Effector memory CD4-positive, alpha-beta T cell (primary cell): Measurements from ENCODE around the gene ETV7.

Source experiments
- DNase-seq, 3 donors: peaks; one replicate each; pipeline ENCODE4 v3.0.0-alpha.2; 2020
- H3K27ac ChIP-seq: 2 replicates; pipeline ENCODE4 v1.7.0; 2013; ENCODE audit warnings: mild to moderate bottlenecking, low read length, moderate library complexity; ENCODE audit not compliant: insufficient read depth, poor library complexity, severe bottlenecking
- H3K27me3 ChIP-seq: replicated peaks from 2 replicates; pipeline ENCODE4 v1.7.0; 2013; ENCODE audit warnings: mild to moderate bottlenecking, low read length; ENCODE audit not compliant: insufficient read depth, control insufficient read depth, poor library complexity, severe bottlenecking
- H3K36me3 ChIP-seq: 2 replicates; pipeline ENCODE4 v1.7.0; 2013; ENCODE audit warnings: mild to moderate bottlenecking, low read length, moderate library complexity; ENCODE audit not compliant: control insufficient read depth, insufficient read depth
- H3K4me1 ChIP-seq: 2 replicates; pipeline ENCODE4 v1.7.0; 2013; ENCODE audit warnings: low read length, mild to moderate bottlenecking; ENCODE audit not compliant: control insufficient read depth, insufficient read depth, poor library complexity, severe bottlenecking
- H3K4me3 ChIP-seq: 2 replicates; pipeline ENCODE4 v1.7.0; 2013; ENCODE audit warnings: low read length, low read depth, mild to moderate bottlenecking; ENCODE audit not compliant: insufficient read depth, poor library complexity, severe bottlenecking
- H3K9me3 ChIP-seq: 2 replicates; pipeline ENCODE4 v1.7.0; 2013; ENCODE audit warnings: mild to moderate bottlenecking, low read length, moderate library complexity; ENCODE audit not compliant: control insufficient read depth

Gene ETV7

GRCh38 chr6:36384095-36384494 lies 3.4 kb downstream of the ETV7 start:
- Histone ChIP-seq H3K27ac (no peak overlapping the region), H3K36me3 (no peaks in the 10 kb centered on the region), H3K4me1 (peaks cover 10% of the 10 kb centered on the region), H3K9me3 (no peaks in the 10 kb centered on the region), H3K4me3 (no peak overlapping the region), H3K27me3 (peaks cover 6% of the 10 kb centered on the region)
- DNase-seq: no peak

GRCh38 chr6:36383606-36384005 lies 3.9 kb downstream of the ETV7 start:
- H3K9me3 ChIP-seq: no peaks in the 10 kb centered on the region
- H3K27ac ChIP-seq: no peak overlapping the region
- peaks cover 10% of the 10 kb centered on the region for H3K4me1 ChIP-seq
- no peak for DNase-seq
- no peaks in the 10 kb centered on the region for H3K36me3 ChIP-seq
- peaks cover 6% of the 10 kb centered on the region for H3K27me3 ChIP-seq
- no peak overlapping the region for H3K4me3 ChIP-seq

- H3K4me3 ChIP-seq: no peak overlapping the region
- H3K27ac ChIP-seq: no peak overlapping the region
- H3K9me3 ChIP-seq: no peaks in the 10 kb centered on the region
- peaks cover 6% of the 10 kb centered on the region for H3K4me1 ChIP-seq
- H3K36me3 ChIP-seq: no peaks in the 10 kb centered on the region
- DNase-seq: no peak
- H3K27me3 ChIP-seq: peaks cover 6% of the 10 kb centered on the region
These were observed 4.5 kb downstream of the ETV7 start for GRCh38 chr6:36382976-36383375.

GRCh38 chr6:36381502-36382389 lies 5.7 kb downstream of the ETV7 start:
- no peaks in the 10 kb centered on the region for H3K27me3 ChIP-seq
- no peak overlapping the region for H3K27ac ChIP-seq
- DNase-seq: no peak
- H3K4me3 ChIP-seq: no peak overlapping the region
- H3K4me1 ChIP-seq: peaks cover 4% of the 10 kb centered on the region
- no peaks in the 10 kb centered on the region for H3K36me3 ChIP-seq
- no peaks in the 10 kb centered on the region for H3K9me3 ChIP-seq

GRCh38 chr6:36380166-36380565 lies 7.3 kb downstream of the ETV7 start:
- H3K9me3 ChIP-seq: no peaks in the 10 kb centered on the region
- H3K36me3 ChIP-seq: no peaks in the 10 kb centered on the region
- no peaks in the 10 kb centered on the region for H3K4me1 ChIP-seq
- no peak for DNase-seq
- H3K27me3 ChIP-seq: no peaks in the 10 kb centered on the region
- no peak overlapping the region for H3K27ac ChIP-seq
- H3K4me3 ChIP-seq: no peak overlapping the region

- no peak for DNase-seq
- H3K4me1 ChIP-seq: no peaks in the 10 kb centered on the region
- H3K4me3 ChIP-seq: no peak overlapping the region
- no peaks in the 10 kb centered on the region for H3K27me3 ChIP-seq
- H3K9me3 ChIP-seq: no peaks in the 10 kb centered on the region
- no peak overlapping the region for H3K27ac ChIP-seq
- no peaks in the 10 kb centered on the region for H3K36me3 ChIP-seq
These were observed 8.5 kb downstream of the ETV7 start for GRCh38 chr6:36378936-36379335.

GRCh38 chr6:36378243-36378920 lies 9.1 kb downstream of the ETV7 start:
- Histone ChIP-seq H3K27ac (no peak overlapping the region), H3K4me3 (no peak overlapping the region), H3K36me3 (no peaks in the 10 kb centered on the region), H3K27me3 (no peaks in the 10 kb centered on the region), H3K4me1 (no peaks in the 10 kb centered on the region), H3K9me3 (no peaks in the 10 kb centered on the region)
- DNase-seq: no peak

- no peak overlapping the region for H3K27ac ChIP-seq
- H3K4me1 ChIP-seq: no peaks in the 10 kb centered on the region
- DNase-seq: no peak
- no peaks in the 10 kb centered on the region for H3K9me3 ChIP-seq
- no peaks in the 10 kb centered on the region for H3K36me3 ChIP-seq
- H3K27me3 ChIP-seq: no peaks in the 10 kb centered on the region
- no peak overlapping the region for H3K4me3 ChIP-seq
These were observed 9.9 kb downstream of the ETV7 start for GRCh38 chr6:36377594-36377993.

- no peaks in the 10 kb centered on the region for H3K4me1 ChIP-seq
- no peak overlapping the region for H3K4me3 ChIP-seq
- H3K9me3 ChIP-seq: no peaks in the 10 kb centered on the region
- H3K27ac ChIP-seq: no peak overlapping the region
- DNase-seq: no peak
- no peaks in the 10 kb centered on the region for H3K27me3 ChIP-seq
- H3K36me3 ChIP-seq: no peaks in the 10 kb centered on the region
These were observed 10.7 kb downstream of the ETV7 start for GRCh38 chr6:36376742-36377141.

- DNase-seq: no peak
- Histone ChIP-seq H3K27me3 (no peaks in the 10 kb centered on the region), H3K36me3 (no peaks in the 10 kb centered on the region), H3K4me3 (no peak overlapping the region), H3K9me3 (no peaks in the 10 kb centered on the region), H3K4me1 (no peaks in the 10 kb centered on the region), H3K27ac (no peak overlapping the region)
These were observed 11.3 kb downstream of the ETV7 start for GRCh38 chr6:36376183-36376582.
